Measurements from ENCODE around the gene RAB3IL1.

- TF ChIP-seq CTCF (tag by site-specific recombination; IDR thresholded peaks at IDR 0.05), result no peak
- no peak for TF ChIP-seq ZNF513 (tag by site-specific recombination; IDR thresholded peaks at IDR 0.05)
- no peak for TF ChIP-seq RBAK (tag by site-specific recombination; IDR thresholded peaks at IDR 0.05)
- TF ChIP-seq ZNF362 (tag by site-specific recombination; IDR thresholded peaks at IDR 0.05), result no peak
- TF ChIP-seq ZNF548 (tag by site-specific recombination; IDR thresholded peaks at IDR 0.05), result no peak
- no peak for TF ChIP-seq ZBTB1 (tag by site-specific recombination; IDR thresholded peaks at IDR 0.05)
- no peak for TF ChIP-seq ZNF701 (tag by site-specific recombination; IDR thresholded peaks at IDR 0.05)
Observed at GRCh38 chr11:61926235-61926634, 8.9 kb upstream of the RAB3IL1 start.
